GM13976 (cell line): ENCODE data around the gene PDCL2.

Source experiments
- DNase-seq: peaks from one replicate; pipeline ENCODE4 v3.0.0; 2012; ENCODE audit warnings: low spot score
- in situ Hi-C: fragments of 300-500 bp; cut with MboI; formaldehyde crosslinking; loops from one replicate; pipeline ENCODE4 v1.12.0; 2022; ENCODE audit warnings: low sequenced_read_pairs, mixed read lengths, inconsistent platforms; ENCODE audit not compliant: unreplicated experiment
- TF ChIP-seq, protein P1 (sequence below): IDR thresholded peaks from 2 replicates; pipeline ENCODE4 v1.5.1; 2012; ENCODE audit warnings: borderline replicate concordance, mild to moderate bottlenecking; ENCODE audit not compliant: insufficient read depth; ENCODE audit errors: extremely low read depth, missing control alignments, control extremely low read depth

Gene PDCL2

GRCh38 chr4:55592014-55592413 is at the start of gene PDCL2:
Gene PDCL2 (minus strand): TSS chr4:55592245. CDS start chr4:55592109, 136 bp downstream.
- no peak for DNase-seq
- TF ChIP-seq, protein P1, sequence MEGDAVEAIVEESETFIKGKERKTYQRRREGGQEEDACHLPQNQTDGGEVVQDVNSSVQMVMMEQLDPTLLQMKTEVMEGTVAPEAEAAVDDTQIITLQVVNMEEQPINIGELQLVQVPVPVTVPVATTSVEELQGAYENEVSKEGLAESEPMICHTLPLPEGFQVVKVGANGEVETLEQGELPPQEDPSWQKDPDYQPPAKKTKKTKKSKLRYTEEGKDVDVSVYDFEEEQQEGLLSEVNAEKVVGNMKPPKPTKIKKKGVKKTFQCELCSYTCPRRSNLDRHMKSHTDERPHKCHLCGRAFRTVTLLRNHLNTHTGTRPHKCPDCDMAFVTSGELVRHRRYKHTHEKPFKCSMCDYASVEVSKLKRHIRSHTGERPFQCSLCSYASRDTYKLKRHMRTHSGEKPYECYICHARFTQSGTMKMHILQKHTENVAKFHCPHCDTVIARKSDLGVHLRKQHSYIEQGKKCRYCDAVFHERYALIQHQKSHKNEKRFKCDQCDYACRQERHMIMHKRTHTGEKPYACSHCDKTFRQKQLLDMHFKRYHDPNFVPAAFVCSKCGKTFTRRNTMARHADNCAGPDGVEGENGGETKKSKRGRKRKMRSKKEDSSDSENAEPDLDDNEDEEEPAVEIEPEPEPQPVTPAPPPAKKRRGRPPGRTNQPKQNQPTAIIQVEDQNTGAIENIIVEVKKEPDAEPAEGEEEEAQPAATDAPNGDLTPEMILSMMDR, result no peak
- in situ Hi-C loops, result no loop called here

DNA sequence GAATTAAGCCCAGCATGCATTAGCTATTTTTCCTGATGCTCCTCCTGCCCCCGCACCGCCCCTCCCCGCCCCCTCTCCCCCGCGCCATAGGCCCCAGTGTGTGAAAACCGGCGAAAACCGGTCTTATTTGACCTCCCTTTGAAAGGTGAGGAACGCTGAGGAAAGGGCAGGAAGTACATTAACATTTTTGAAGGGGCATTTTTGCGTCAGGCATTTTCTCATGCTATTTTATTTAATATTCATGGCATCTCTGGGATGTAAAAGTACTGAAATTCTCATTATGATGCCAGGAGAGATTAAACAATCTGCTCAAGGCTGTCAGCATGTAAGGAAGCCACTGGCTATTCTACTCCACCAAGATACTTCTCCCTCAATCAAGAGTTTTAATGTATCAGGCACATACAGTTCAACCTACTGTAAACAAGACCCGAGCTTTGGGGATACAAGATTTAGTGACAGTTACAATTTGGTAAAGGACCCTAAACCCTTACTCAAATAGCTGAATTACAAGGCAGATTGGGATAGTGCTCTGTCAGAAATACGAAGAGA is 45.3 kb upstream of the PDCL2 start:
- in situ Hi-C loops, result no loop called here
- TF ChIP-seq, protein P1, result no peak
- no peak for DNase-seq

DNA sequence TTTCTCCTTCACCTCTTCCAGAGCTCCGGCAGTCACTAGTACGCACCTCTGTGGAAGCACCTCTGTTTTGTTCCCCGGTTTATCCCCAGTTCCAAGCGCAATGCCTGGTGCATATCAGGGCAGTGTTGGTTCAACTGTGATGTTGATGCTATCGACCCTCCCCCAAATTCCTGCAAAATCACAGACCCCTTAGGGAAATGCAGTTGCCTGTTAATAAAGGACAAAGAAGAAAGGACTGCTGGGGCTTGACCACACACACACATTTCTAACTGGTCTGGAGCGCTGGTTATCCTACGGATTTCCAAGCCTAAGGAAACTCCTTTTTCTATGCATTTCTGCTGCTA is 44.6 kb upstream of the PDCL2 start:
- TF ChIP-seq, protein P1, result no peak
- no peak for DNase-seq
- in situ Hi-C loops, result no loop called here

- TF ChIP-seq, protein P1, result peak; percentile 30
- DNase-seq, result peak; percentile 70
- in situ Hi-C loops, result no loop called here
These were observed 44.0 kb upstream of the PDCL2 start, which contains the start of gene NMU for GRCh38 chr4:55635741-55636655. Gene NMU (minus strand): TSS chr4:55636298. CDS start chr4:55636192, 106 bp downstream.

GRCh38 chr4:55635282-55635681 is 43.2 kb upstream of the PDCL2 start:
- TF ChIP-seq, protein P1, result no peak
- in situ Hi-C loops, result no loop called here
- DNase-seq, result no peak

DNA sequence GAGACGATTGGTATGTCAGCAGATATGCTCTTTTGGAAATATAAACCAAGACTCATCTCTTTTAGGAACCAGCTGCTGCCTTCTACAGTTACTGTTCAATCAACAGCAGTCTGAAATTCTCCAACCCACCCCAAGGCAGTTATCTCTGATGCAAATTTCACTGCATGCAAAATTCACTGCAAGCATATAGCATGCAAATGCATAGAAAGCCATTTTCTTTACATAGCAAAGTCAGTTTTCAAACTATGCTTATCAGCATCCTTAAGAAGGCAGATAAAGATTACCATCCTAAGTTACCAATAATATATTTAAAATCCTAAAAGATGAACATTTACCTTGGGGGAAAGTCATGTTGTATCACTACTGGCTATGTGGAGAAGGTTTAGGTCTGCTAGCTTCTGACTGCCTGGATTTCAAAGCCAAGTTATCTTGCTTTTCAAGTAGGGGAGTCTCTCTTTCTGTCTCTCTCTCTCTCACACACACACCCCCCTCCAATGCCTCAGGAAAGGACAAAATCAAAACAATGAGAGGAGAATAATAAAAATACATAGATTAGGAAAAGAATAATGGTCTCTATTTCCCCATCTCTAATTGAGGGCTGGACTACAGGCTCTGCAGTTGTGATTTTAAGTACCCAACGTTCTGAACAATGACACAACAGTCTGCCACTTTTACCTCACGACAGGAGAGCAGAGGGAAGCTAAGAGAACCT is 42.5 kb upstream of the PDCL2 start:
- DNase-seq, result no peak
- in situ Hi-C loops, result no loop called here
- TF ChIP-seq, protein P1, result no peak
